T47D (cell line): ENCODE measurements around the gene AMIGO2.
A peak's percentile ranks its signal among the peaks of the same experiment; 100 is the strongest.
"Not testable (repeated sequence)": the region's sequence is repeated elsewhere in the genome, so short reads cannot be mapped to it uniquely, and the experiment has no call there.

ENCODE experiments used
- DNase-seq, 2 experiments: peaks; one replicate each; pipeline versions ENCODE4 v3.0.0 to v3.0.0-alpha.2; 2011 to 2012; ENCODE audit warnings: low read depth in 1 of 2, low spot score in 1 of 2
- JUND ChIP-seq: IDR thresholded peaks from 2 replicates; pipeline ENCODE4 v1.6.1; 2012; ENCODE audit warnings: low read depth
- in situ Hi-C: cut with HindIII; loops from 2 replicates; pipeline ENCODE4 v1.10.0; 2016; ENCODE audit warnings: low sequenced_read_pairs, low pct_unique_long_range_greater_than_20kb

The AMIGO2 gene

GRCh38 chr12:47077206-47078085 is 2.3 kb downstream of the AMIGO2 start:
- in situ Hi-C loops = no loop called here
- no peak for TF ChIP-seq JUND
- DNase-seq = no peak

GRCh38 chr12:47075192-47076084 is 4.3 kb downstream of the AMIGO2 start:
- no peak for DNase-seq
- in situ Hi-C loops = no loop called here
- TF ChIP-seq JUND = no peak

- in situ Hi-C loops = no loop called here
- no peak for TF ChIP-seq JUND
- no peak for DNase-seq
These were observed 5.0 kb downstream of the AMIGO2 start for GRCh38 chr12:47074757-47075156.

GRCh38 chr12:47073951-47074350 is 5.8 kb downstream of the AMIGO2 start:
- no peak for DNase-seq
- in situ Hi-C loops = no loop called here
- no peak for TF ChIP-seq JUND

GRCh38 chr12:47071241-47071852 is 8.4 kb downstream of the AMIGO2 start:
- peak in 1 of 2 experiments; percentile 59 for DNase-seq
- TF ChIP-seq JUND = no peak
- in situ Hi-C loops = no loop called here

GRCh38 chr12:47070310-47070709 is 9.4 kb downstream of the AMIGO2 start:
- no peak for TF ChIP-seq JUND
- in situ Hi-C loops = no loop called here
- DNase-seq = no peak

- TF ChIP-seq JUND = no peak
- in situ Hi-C loops = no loop called here
- DNase-seq = no peak
These were observed 11.2 kb downstream of the AMIGO2 start for GRCh38 chr12:47068539-47068938.

- no peak for DNase-seq
- TF ChIP-seq JUND = no peak
- in situ Hi-C loops = no loop called here
These were observed 11.9 kb downstream of the AMIGO2 start for GRCh38 chr12:47067771-47068431.

- DNase-seq = no peak
- in situ Hi-C loops = no loop called here
- TF ChIP-seq JUND = no peak
These were observed 12.6 kb downstream of the AMIGO2 start for GRCh38 chr12:47067176-47067575.

- no peak for TF ChIP-seq JUND
- in situ Hi-C loops = no loop called here
- no peak for DNase-seq
These were observed 13.3 kb downstream of the AMIGO2 start for GRCh38 chr12:47066278-47067025.

GRCh38 chr12:47065546-47065945 is 14.2 kb downstream of the AMIGO2 start:
- DNase-seq = no peak
- in situ Hi-C loops = no loop called here
- TF ChIP-seq JUND = no peak

GRCh38 chr12:47058640-47059039 is 21.1 kb downstream of the AMIGO2 start:
- DNase-seq, in situ Hi-C loops: not testable (repeated sequence)

GRCh38 chr12:47056944-47057343 is 22.8 kb downstream of the AMIGO2 start:
- DNase-seq, in situ Hi-C loops: not testable (repeated sequence)

- DNase-seq, in situ Hi-C loops: not testable (repeated sequence)
These were observed 23.9 kb downstream of the AMIGO2 start for GRCh38 chr12:47055856-47056255.
